Transverse colon (tissue), 4 donors: ENCODE results near the gene POU1F1. TPM values are rescaled to one million over a fixed set of nuclear protein-coding genes. Genes with fewer than 3 reads are reported as not detected.

Experiments used
- DNase-seq: peaks from one replicate; pipeline ENCODE4 v3.0.0-alpha.2; 2019
- H3K27ac ChIP-seq, 4 donors: fragments of 200-600 bp; sonication (generic); 2 replicates each; pipeline ENCODE4 v1.5.1; 2016 to 2018; ENCODE audit warnings: inconsistent platforms in 4 of 4
- H3K27me3 ChIP-seq: fragments of 200-600 bp; sonication (generic); 2 replicates; pipeline ENCODE4 v1.5.1; 2017; ENCODE audit warnings: inconsistent platforms
- H3K36me3 ChIP-seq, 4 donors: fragments of 200-600 bp; sonication (generic); 2 replicates each; pipeline ENCODE4 v1.5.1; 2017 to 2019; ENCODE audit warnings: inconsistent platforms in 4 of 4
- H3K4me1 ChIP-seq, 4 donors: fragments of 200-600 bp; sonication (generic); 2 replicates each; pipeline ENCODE4 v1.5.1; 2017 to 2020; ENCODE audit warnings: inconsistent platforms in 4 of 4
- H3K4me3 ChIP-seq, 4 donors: fragments of 200-600 bp; sonication (generic); 1 replicate in 1 of 4; 2 replicates in 3 of 4; pipeline versions ENCODE4 v1.5.1 to v1.6.1; 2017 to 2019; ENCODE audit warnings: inconsistent platforms in 4 of 4
- H3K9me3 ChIP-seq, 2 donors: fragments of 200-600 bp; sonication (generic); 2 replicates each; pipeline ENCODE4 v1.5.1; 2017 to 2019; ENCODE audit warnings: inconsistent platforms in 2 of 2
- CTCF ChIP-seq, 5 experiments: fragments of 200-600 bp in 3 of 5; fragments of 450-650 bp in 2 of 5; sonication (generic) in 3 of 5; IDR thresholded peaks; 1 replicate in 2 of 5; 2 replicates in 3 of 5; pipeline ENCODE4 v1.5.1; 2016 to 2017; ENCODE audit warnings: antibody characterized with exemption in 5 of 5, inconsistent platforms in 3 of 5, mild to moderate bottlenecking in 2 of 5, moderate library complexity in 1 of 5
- EP300 ChIP-seq: sonication (generic); formaldehyde crosslinking; IDR thresholded peaks from one replicate; pipeline ENCODE4 v1.6.1; 2017; ENCODE audit warnings: antibody characterized with exemption, low read depth
- POLR2A ChIP-seq: fragments of 450-650 bp; IDR thresholded peaks from one replicate; pipeline ENCODE4 v1.6.1; 2016; ENCODE audit warnings: antibody characterized with exemption, mild to moderate bottlenecking, moderate library complexity
- POLR2AphosphoS5 ChIP-seq, 3 donors: sonication (generic); formaldehyde crosslinking; IDR thresholded peaks; one replicate each; pipeline ENCODE4 v1.6.1; 2016; ENCODE audit warnings: antibody characterized with exemption in 3 of 3
- WGBS, 2 donors: methylation state at CpG; one replicate each; pipeline ENCODE4 v1.1.5; 2018; ENCODE audit warnings: low coverage in 1 of 2; 5-methylcytosine and 5-hydroxymethylcytosine counted together
- in situ Hi-C, 4 donors: fragments of 200-750 bp; cut with MboI; loops; one replicate each; pipeline versions ENCODE4 v1.15.0 to v1.15.1; 2017; ENCODE audit warnings: low sequenced_read_pairs in 3 of 4, low pct_ligation_motif_present in 1 of 4, low pct_unique_long_range_greater_than_20kb in 1 of 4
- intact Hi-C: fragments of 100-400 bp; cut with DNase I; formaldehyde crosslinking; loops from one replicate; pipeline ENCODE4 v1.15.1; 2023; ENCODE audit warnings: low total_unique reads
- total RNA-seq, 4 donors: library from RNA; depleted of rRNA; stranded (reverse); fragments of >200 nt; gene quantifications; one replicate each; pipeline ENCODE4 v1.1.0, GENCODE V29; 2016

The POU1F1 gene
- total RNA-seq, 4 donors from 2014 or later, result not detected

- in situ Hi-C loops, result no loop called here
- TF ChIP-seq POLR2AphosphoS5 (IDR thresholded peaks at IDR 0.05), result no peak
- no peak for TF ChIP-seq CTCF (IDR thresholded peaks at IDR 0.05)
- no peak for TF ChIP-seq EP300
- TF ChIP-seq POLR2A, result no peak
- 25 to 45% methylated on average over 4 of the region's 4 CpGs for WGBS, 2 donors
- Histone ChIP-seq H3K27ac (peak overlapping the region in 3 of 4 donors; percentile 21 to 33 (median 28)), H3K36me3 (no peaks in the 10 kb centered on the region), H3K27me3 (no peaks in the 10 kb centered on the region), H3K4me1 (peaks cover 6 to 17% (median 14%) of the 10 kb centered on the region in 4 donors), H3K9me3 (no peaks in the 10 kb centered on the region), H3K4me3 (no peak overlapping the region)
- no peak for DNase-seq
- intact Hi-C loops, result no loop called here
Measured at GRCh38 chr3:87317779-87318178, 41.4 kb upstream of the POU1F1 start.

GRCh38 chr3:87313641-87314040 lies 37.3 kb upstream of the POU1F1 start:
- no peaks in the 10 kb centered on the region for H3K9me3 ChIP-seq
- TF ChIP-seq POLR2A (no peak), CTCF (IDR thresholded peaks at IDR 0.05) (no peak), POLR2AphosphoS5 (IDR thresholded peaks at IDR 0.05) (no peak), EP300 (no peak)
- no peak for DNase-seq
- WGBS, 2 donors, result 67 to 97% methylated on average over 1 of the region's 1 CpG
- H3K27me3 ChIP-seq, result no peaks in the 10 kb centered on the region
- peaks cover 5 to 10% (median 6%) of the 10 kb centered on the region in 4 donors for H3K4me1 ChIP-seq
- no peak overlapping the region for H3K27ac ChIP-seq
- intact Hi-C loops, result no loop called here
- in situ Hi-C loops, result no loop called here
- no peak overlapping the region for H3K4me3 ChIP-seq
- no peaks in the 10 kb centered on the region for H3K36me3 ChIP-seq

- Histone ChIP-seq H3K9me3 (no peaks in the 10 kb centered on the region), H3K4me3 (no peak overlapping the region), H3K27ac (no peak overlapping the region), H3K27me3 (no peaks in the 10 kb centered on the region), H3K36me3 (no peaks in the 10 kb centered on the region), H3K4me1 (no peaks in the 10 kb centered on the region)
- no peak for DNase-seq
- TF ChIP-seq CTCF (IDR thresholded peaks at IDR 0.05) (no peak), POLR2AphosphoS5 (IDR thresholded peaks at IDR 0.05) (no peak), EP300 (no peak), POLR2A (no peak)
- in situ Hi-C loops (no loop called here), intact Hi-C loops (no loop called here)
- 89 to 100% methylated on average over 1 of the region's 1 CpG for WGBS, 2 donors
Measured at GRCh38 chr3:87311309-87311708, 34.9 kb upstream of the POU1F1 start.

GRCh38 chr3:87309601-87310000 lies 33.2 kb upstream of the POU1F1 start:
- 81% methylated on average over 3 of the region's 3 CpGs; no CpG with 5 or more reads in 1 of the 2 donors for WGBS, 2 donors
- H3K9me3 ChIP-seq, result no peaks in the 10 kb centered on the region
- no peaks in the 10 kb centered on the region for H3K27me3 ChIP-seq
- DNase-seq, result no peak
- H3K4me1 ChIP-seq, result no peaks in the 10 kb centered on the region
- intact Hi-C loops, result no loop called here
- no peak overlapping the region for H3K4me3 ChIP-seq
- H3K36me3 ChIP-seq, result no peaks in the 10 kb centered on the region
- TF ChIP-seq POLR2A (no peak), CTCF (IDR thresholded peaks at IDR 0.05) (no peak), EP300 (no peak), POLR2AphosphoS5 (IDR thresholded peaks at IDR 0.05) (no peak)
- in situ Hi-C loops, result no loop called here
- no peak overlapping the region for H3K27ac ChIP-seq
